NB4 (cell line): ENCODE measurements around the gene AFAP1.

Experiments
- MYC ChIP-seq: IDR thresholded peaks from 2 replicates; pipeline ENCODE4 v1.6.1; 2011; ENCODE audit warnings: low read depth, low read length
- POLR2A ChIP-seq: IDR thresholded peaks from 2 replicates; pipeline ENCODE4 v1.6.1; 2011; ENCODE audit warnings: mild to moderate bottlenecking; ENCODE audit not compliant: insufficient read length; ENCODE audit errors: extremely low read depth
- TF ChIP-seq, protein P1 (sequence below): IDR thresholded peaks from one replicate; pipeline ENCODE4 v1.5.1; 2012; ENCODE audit warnings: low read depth, low read length

DNA sequence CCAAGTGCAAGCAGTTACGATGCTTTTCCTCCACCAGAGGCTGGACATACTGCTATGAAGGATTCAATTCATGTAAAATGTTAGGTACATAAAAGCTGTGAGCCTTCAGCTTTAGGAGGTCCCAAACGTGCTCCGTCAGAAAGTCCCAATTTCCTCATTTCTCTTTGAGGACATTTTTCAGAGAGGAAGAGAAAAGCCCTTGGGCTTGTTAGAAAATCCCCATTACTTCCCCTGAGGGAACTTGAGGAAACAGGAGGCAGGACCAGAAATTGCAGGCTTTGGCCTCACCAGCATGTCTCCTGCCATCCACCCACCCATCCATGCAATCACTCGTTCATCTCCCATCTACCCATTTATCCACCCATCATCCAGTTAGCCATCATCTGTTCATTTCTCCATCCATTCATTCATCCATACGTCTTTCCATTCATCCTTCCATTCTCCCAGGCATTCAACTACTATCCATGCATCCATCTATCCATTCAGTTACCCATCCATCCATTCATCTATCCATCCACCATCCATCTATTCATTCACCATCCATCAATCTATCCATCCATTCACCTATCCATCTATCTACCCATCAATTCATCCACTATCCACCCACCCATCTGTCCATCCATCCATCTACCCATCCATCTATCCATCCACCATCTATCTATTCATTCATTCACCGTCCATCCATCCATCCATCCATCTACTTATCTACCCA, 223.5 kb downstream of the AFAP1 start:
- TF ChIP-seq, protein P1, sequence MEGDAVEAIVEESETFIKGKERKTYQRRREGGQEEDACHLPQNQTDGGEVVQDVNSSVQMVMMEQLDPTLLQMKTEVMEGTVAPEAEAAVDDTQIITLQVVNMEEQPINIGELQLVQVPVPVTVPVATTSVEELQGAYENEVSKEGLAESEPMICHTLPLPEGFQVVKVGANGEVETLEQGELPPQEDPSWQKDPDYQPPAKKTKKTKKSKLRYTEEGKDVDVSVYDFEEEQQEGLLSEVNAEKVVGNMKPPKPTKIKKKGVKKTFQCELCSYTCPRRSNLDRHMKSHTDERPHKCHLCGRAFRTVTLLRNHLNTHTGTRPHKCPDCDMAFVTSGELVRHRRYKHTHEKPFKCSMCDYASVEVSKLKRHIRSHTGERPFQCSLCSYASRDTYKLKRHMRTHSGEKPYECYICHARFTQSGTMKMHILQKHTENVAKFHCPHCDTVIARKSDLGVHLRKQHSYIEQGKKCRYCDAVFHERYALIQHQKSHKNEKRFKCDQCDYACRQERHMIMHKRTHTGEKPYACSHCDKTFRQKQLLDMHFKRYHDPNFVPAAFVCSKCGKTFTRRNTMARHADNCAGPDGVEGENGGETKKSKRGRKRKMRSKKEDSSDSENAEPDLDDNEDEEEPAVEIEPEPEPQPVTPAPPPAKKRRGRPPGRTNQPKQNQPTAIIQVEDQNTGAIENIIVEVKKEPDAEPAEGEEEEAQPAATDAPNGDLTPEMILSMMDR = no peak
- no peak for TF ChIP-seq MYC
- no peak for TF ChIP-seq POLR2A
